Mesendoderm (in vitro differentiated cells): ENCODE data around the gene HEMK1.

Experiments
- DNase-seq: peaks from one replicate; pipeline ENCODE4 v3.0.0; 2013
- H2AK5ac ChIP-seq: 2 replicates; pipeline ENCODE4 v1.6.1; 2013; ENCODE audit warnings: low read length, inconsistent platforms
- H2BK120ac ChIP-seq: 2 replicates; pipeline ENCODE4 v1.6.1; 2013; ENCODE audit warnings: low read depth, mild to moderate bottlenecking, low read length, moderate library complexity, mixed read lengths
- H2BK15ac ChIP-seq: replicated peaks from 2 replicates; pipeline ENCODE4 v1.6.1; 2013; ENCODE audit warnings: low read depth, mild to moderate bottlenecking, moderate library complexity
- H2BK5ac ChIP-seq: 2 replicates; pipeline ENCODE4 v1.6.1; 2013; ENCODE audit warnings: low read length, inconsistent platforms
- H3K18ac ChIP-seq: 2 replicates; pipeline ENCODE4 v1.6.1; 2013; ENCODE audit warnings: mild to moderate bottlenecking, low read length, mixed read lengths
- H3K23ac ChIP-seq: one replicate; pipeline ENCODE4 v1.6.1; 2013; ENCODE audit warnings: low read length
- H3K27ac ChIP-seq: 2 replicates; pipeline ENCODE4 v1.5.1; 2013; ENCODE audit warnings: low read depth, mild to moderate bottlenecking, inconsistent platforms, low read length, moderate library complexity
- H3K27me3 ChIP-seq: 2 replicates; pipeline ENCODE4 v1.6.1; 2013; ENCODE audit warnings: low read length, control low read depth, mild to moderate bottlenecking, inconsistent platforms; ENCODE audit not compliant: insufficient read depth, poor library complexity
- H3K36me3 ChIP-seq: 2 replicates; pipeline ENCODE4 v1.6.1; 2013; ENCODE audit warnings: low read length, inconsistent platforms; ENCODE audit not compliant: control insufficient read depth, insufficient read depth
- H3K4ac ChIP-seq: one replicate; pipeline ENCODE4 v1.6.1; 2013; ENCODE audit warnings: low read depth, mild to moderate bottlenecking, low read length, moderate library complexity
- H3K4me1 ChIP-seq: 2 replicates; pipeline ENCODE4 v1.6.1; 2013; ENCODE audit warnings: low read depth, low read length, inconsistent platforms; ENCODE audit not compliant: control insufficient read depth
- H3K4me2 ChIP-seq: 2 replicates; pipeline ENCODE4 v1.6.1; 2013; ENCODE audit warnings: low read length
- H3K4me3 ChIP-seq: 2 replicates; pipeline ENCODE4 v1.5.1; 2013; ENCODE audit warnings: mild to moderate bottlenecking, low read length
- H3K56ac ChIP-seq: one replicate; pipeline ENCODE4 v1.6.1; 2013; ENCODE audit warnings: low read length
- H3K79me1 ChIP-seq: 2 replicates; pipeline ENCODE4 v1.6.1; 2013; ENCODE audit warnings: low read length, inconsistent platforms
- H3K79me2 ChIP-seq: 2 replicates; pipeline ENCODE4 v1.6.1; 2013; ENCODE audit warnings: mild to moderate bottlenecking, low read length; ENCODE audit not compliant: control insufficient read depth, insufficient read depth
- H3K9ac ChIP-seq: 2 replicates; pipeline ENCODE4 v1.6.1; 2013; ENCODE audit warnings: low read length, inconsistent platforms
- H4K5ac ChIP-seq: one replicate; pipeline ENCODE4 v1.6.1; 2013; ENCODE audit warnings: low read length
- H4K8ac ChIP-seq: one replicate; pipeline ENCODE4 v1.6.1; 2013; ENCODE audit warnings: low read depth, mild to moderate bottlenecking, control low read depth, low read length, moderate library complexity
- WGBS: extraction: QIAGEN DNeasy Blood & Tissue Kit; methylation state at CpG from one replicate; pipeline ENCODE4 v1.1.7; 2013; ENCODE audit warnings: low lambda C conversion rate, missing lambda C conversion rate; ENCODE audit not compliant: insufficient coverage; ENCODE audit errors: extremely low coverage; 5-methylcytosine and 5-hydroxymethylcytosine counted together

The HEMK1 gene

GRCh38 chr3:50620420-50620819 is 51.1 kb downstream of the HEMK1 start:
- H3K56ac ChIP-seq = no peak overlapping the region
- DNase-seq = no peak
- no peak overlapping the region for H3K4me3 ChIP-seq
- H3K27ac ChIP-seq = no peak overlapping the region
- H3K9ac ChIP-seq = no peak overlapping the region
- no peaks in the 10 kb centered on the region for H3K79me2 ChIP-seq
- no peak overlapping the region for H3K4ac ChIP-seq
- H3K27me3 ChIP-seq = no peaks in the 10 kb centered on the region
- no peak overlapping the region for H3K4me2 ChIP-seq
- H2AK5ac ChIP-seq = no peak overlapping the region
- H4K8ac ChIP-seq = no peak overlapping the region
- H4K5ac ChIP-seq = no peak overlapping the region
- H3K36me3 ChIP-seq = no peaks in the 10 kb centered on the region
- WGBS = no CpG with 5 or more reads among the region's 1 CpG
- H3K23ac ChIP-seq = no peak overlapping the region
- peaks cover 11% of the 10 kb centered on the region for H3K79me1 ChIP-seq
- no peak overlapping the region for H2BK5ac ChIP-seq
- H2BK120ac ChIP-seq = no peak overlapping the region
- no peak overlapping the region for H2BK15ac ChIP-seq
- H3K18ac ChIP-seq = no peak overlapping the region
- peaks cover 12% of the 10 kb centered on the region for H3K4me1 ChIP-seq

- Histone ChIP-seq H3K4me2 (no peak overlapping the region), H3K23ac (no peak overlapping the region), H3K9ac (no peak overlapping the region), H2AK5ac (no peak overlapping the region), H2BK15ac (no peak overlapping the region), H3K79me2 (no peaks in the 10 kb centered on the region), H3K79me1 (peaks cover 11% of the 10 kb centered on the region), H4K8ac (no peak overlapping the region), H3K27me3 (no peaks in the 10 kb centered on the region), H3K18ac (no peak overlapping the region), H2BK120ac (no peak overlapping the region), H3K4me3 (no peak overlapping the region), H3K27ac (no peak overlapping the region), H3K36me3 (no peaks in the 10 kb centered on the region), H2BK5ac (no peak overlapping the region), H3K4ac (no peak overlapping the region), H3K4me1 (peaks cover 12% of the 10 kb centered on the region), H3K56ac (no peak overlapping the region), H4K5ac (no peak overlapping the region)
- no peak for DNase-seq
- no CpG with 5 or more reads among the region's 4 CpGs for WGBS
These were observed 51.5 kb downstream of the HEMK1 start for GRCh38 chr3:50620820-50621219.

GRCh38 chr3:50622881-50623280 is 53.6 kb downstream of the HEMK1 start:
- Histone ChIP-seq H3K56ac (no peak overlapping the region), H3K79me2 (no peaks in the 10 kb centered on the region), H3K27me3 (no peaks in the 10 kb centered on the region), H2BK15ac (no peak overlapping the region), H4K5ac (no peak overlapping the region), H3K36me3 (no peaks in the 10 kb centered on the region), H3K9ac (no peak overlapping the region), H2BK5ac (no peak overlapping the region), H3K4ac (no peak overlapping the region), H4K8ac (no peak overlapping the region), H2AK5ac (no peak overlapping the region), H3K4me2 (no peak overlapping the region), H3K79me1 (peaks cover 8% of the 10 kb centered on the region), H3K4me1 (peaks cover 9% of the 10 kb centered on the region), H3K27ac (no peak overlapping the region), H2BK120ac (no peak overlapping the region), H3K4me3 (no peak overlapping the region), H3K23ac (no peak overlapping the region), H3K18ac (no peak overlapping the region)
- WGBS = no CpG with 5 or more reads among the region's 3 CpGs
- DNase-seq = no peak

GRCh38 chr3:50623840-50624474 is 54.6 kb downstream of the HEMK1 start:
- Histone ChIP-seq H4K5ac (no peak overlapping the region), H3K79me1 (peaks cover 8% of the 10 kb centered on the region), H3K4me2 (no peak overlapping the region), H3K4ac (no peak overlapping the region), H3K4me1 (peaks cover 8% of the 10 kb centered on the region), H3K27ac (no peak overlapping the region), H3K36me3 (no peaks in the 10 kb centered on the region), H3K79me2 (no peaks in the 10 kb centered on the region), H3K27me3 (no peaks in the 10 kb centered on the region), H3K56ac (no peak overlapping the region), H2BK15ac (no peak overlapping the region), H2AK5ac (no peak overlapping the region), H2BK120ac (no peak overlapping the region), H3K18ac (no peak overlapping the region), H4K8ac (no peak overlapping the region), H3K9ac (no peak overlapping the region), H3K4me3 (no peak overlapping the region), H2BK5ac (no peak overlapping the region), H3K23ac (no peak overlapping the region)
- no peak for DNase-seq
- no CpG with 5 or more reads among the region's 6 CpGs for WGBS

GRCh38 chr3:50624634-50625033 is 55.3 kb downstream of the HEMK1 start:
- no peak overlapping the region for H3K4me2 ChIP-seq
- no peaks in the 10 kb centered on the region for H3K79me2 ChIP-seq
- no peak overlapping the region for H4K5ac ChIP-seq
- peaks cover 8% of the 10 kb centered on the region for H3K4me1 ChIP-seq
- H3K27me3 ChIP-seq = no peaks in the 10 kb centered on the region
- H3K4me3 ChIP-seq = no peak overlapping the region
- no peak overlapping the region for H2BK120ac ChIP-seq
- H3K23ac ChIP-seq = no peak overlapping the region
- no peak overlapping the region for H3K4ac ChIP-seq
- peaks cover 6% of the 10 kb centered on the region for H3K79me1 ChIP-seq
- no peak overlapping the region for H3K27ac ChIP-seq
- H2BK5ac ChIP-seq = no peak overlapping the region
- H3K36me3 ChIP-seq = no peaks in the 10 kb centered on the region
- H3K9ac ChIP-seq = no peak overlapping the region
- no peak overlapping the region for H4K8ac ChIP-seq
- peak; percentile 89 for DNase-seq
- H2AK5ac ChIP-seq = no peak overlapping the region
- no peak overlapping the region for H3K18ac ChIP-seq
- H2BK15ac ChIP-seq = no peak overlapping the region
- no CpG with 5 or more reads among the region's 2 CpGs for WGBS
- H3K56ac ChIP-seq = peak overlapping the region; percentile 5
